Vagina (tissue), 2 donors: ENCODE data around the gene SPAG9.

Experiments used
- POLR2A ChIP-seq, 2 donors: fragments of 450-650 bp; IDR thresholded peaks; one replicate each; pipeline ENCODE4 v1.6.1; 2017; ENCODE audit warnings: antibody characterized with exemption in 2 of 2, mild to moderate bottlenecking in 2 of 2, moderate library complexity in 2 of 2
- TF ChIP-seq, protein P1 (sequence below), 3 experiments: fragments of 450-650 bp in 2 of 3; fragments of 200-600 bp in 1 of 3; sonication (generic) in 1 of 3; IDR thresholded peaks; one replicate each; pipeline ENCODE4 v1.5.1; 2017 to 2019; ENCODE audit warnings: antibody characterized with exemption in 3 of 3, mild to moderate bottlenecking in 2 of 3, moderate library complexity in 2 of 3

DNA sequence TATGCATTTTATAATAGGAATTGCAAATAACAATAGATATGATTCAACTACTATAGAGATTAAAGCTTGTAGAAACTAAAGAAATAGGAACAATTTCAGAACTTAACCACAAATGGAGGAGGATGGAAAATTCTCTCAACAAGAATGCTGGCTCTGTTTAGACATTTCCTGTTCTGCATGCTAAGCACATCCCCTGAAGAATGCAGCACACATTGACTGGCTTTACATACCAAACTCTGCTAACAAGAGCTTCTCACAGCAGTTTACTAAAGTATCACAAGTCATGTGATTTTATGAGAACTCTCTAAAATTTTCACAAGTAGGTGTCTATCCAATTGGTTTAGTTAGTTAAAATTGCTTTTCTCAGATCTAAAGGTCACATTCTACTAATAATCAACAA, 85.2 kb downstream of the SPAG9 start:
- no peak for TF ChIP-seq POLR2A (IDR thresholded peaks at IDR 0.05)
- TF ChIP-seq, protein P1, sequence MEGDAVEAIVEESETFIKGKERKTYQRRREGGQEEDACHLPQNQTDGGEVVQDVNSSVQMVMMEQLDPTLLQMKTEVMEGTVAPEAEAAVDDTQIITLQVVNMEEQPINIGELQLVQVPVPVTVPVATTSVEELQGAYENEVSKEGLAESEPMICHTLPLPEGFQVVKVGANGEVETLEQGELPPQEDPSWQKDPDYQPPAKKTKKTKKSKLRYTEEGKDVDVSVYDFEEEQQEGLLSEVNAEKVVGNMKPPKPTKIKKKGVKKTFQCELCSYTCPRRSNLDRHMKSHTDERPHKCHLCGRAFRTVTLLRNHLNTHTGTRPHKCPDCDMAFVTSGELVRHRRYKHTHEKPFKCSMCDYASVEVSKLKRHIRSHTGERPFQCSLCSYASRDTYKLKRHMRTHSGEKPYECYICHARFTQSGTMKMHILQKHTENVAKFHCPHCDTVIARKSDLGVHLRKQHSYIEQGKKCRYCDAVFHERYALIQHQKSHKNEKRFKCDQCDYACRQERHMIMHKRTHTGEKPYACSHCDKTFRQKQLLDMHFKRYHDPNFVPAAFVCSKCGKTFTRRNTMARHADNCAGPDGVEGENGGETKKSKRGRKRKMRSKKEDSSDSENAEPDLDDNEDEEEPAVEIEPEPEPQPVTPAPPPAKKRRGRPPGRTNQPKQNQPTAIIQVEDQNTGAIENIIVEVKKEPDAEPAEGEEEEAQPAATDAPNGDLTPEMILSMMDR (IDR thresholded peaks at IDR 0.05), result no peak
